ENCODE data around the gene HSPA4. TPM values are rescaled to one million over a fixed set of nuclear protein-coding genes. Genes with fewer than 3 reads are reported as not detected.

Gene HSPA4
- polyA plus RNA-seq, 12 donors: 55.1 to 102 (median 89.8) TPM; not detected in 1

GRCh38 chr5:133047404-133047803 is 4.4 kb upstream of the HSPA4 start:
- no peak for DNase-seq

DNA sequence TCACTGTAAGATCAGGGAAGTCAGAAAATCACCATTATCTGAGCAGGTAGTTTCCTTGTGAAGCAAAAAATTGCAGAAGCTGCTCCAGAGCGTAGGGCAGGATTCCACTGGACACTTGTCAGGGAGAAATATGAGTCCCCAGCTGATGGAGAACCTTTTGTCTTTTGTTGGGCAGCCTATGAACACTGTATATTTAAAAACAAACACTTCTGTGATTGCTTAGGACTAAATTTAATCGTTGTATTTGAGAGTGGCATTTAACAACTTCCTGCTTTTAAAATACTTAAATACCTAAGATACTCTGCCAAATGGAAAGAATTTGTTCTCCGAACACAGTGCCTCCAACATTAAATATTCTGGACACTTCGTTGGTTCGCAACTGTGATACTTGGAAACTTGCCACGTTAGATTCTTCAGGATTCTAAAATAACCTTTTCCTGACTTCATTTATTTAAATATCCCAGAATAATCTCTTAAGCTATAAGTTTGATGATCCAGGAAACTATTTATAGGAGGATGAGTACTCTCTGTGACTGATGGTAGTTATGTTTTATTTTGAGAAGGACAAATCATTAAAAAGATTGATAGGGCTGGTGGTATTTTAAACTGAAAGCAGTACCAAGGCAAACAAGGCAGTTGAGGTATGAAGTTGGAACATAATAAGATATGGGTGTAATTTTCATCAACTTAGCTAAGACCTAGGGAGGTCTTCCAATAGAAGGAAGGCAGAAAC is 2.7 kb upstream of the HSPA4 start:
- no peak for DNase-seq

- DNase-seq: no peak
Observed at GRCh38 chr5:133049726-133050048, 2.1 kb upstream of the HSPA4 start.

DNA sequence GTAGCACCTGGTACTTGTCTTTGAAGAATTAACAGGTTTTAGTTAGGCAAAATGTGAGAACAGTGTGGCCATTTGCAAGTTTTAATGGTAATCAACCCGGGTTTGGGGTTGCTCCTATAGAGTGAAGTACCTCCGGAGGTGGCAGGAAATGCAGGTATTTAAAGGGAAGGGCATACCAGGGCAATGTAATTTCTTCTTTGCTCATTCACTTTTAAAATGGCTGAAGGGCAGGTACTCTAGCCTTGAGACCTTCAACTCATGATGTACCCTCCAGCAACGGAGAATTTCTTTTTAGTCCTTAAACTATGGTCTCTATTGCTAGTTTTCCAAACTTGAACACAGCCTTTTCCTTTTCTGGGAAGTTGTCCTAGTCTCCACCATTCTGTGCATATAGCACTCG is 1.3 kb upstream of the HSPA4 start:
- DNase-seq: no peak

DNA sequence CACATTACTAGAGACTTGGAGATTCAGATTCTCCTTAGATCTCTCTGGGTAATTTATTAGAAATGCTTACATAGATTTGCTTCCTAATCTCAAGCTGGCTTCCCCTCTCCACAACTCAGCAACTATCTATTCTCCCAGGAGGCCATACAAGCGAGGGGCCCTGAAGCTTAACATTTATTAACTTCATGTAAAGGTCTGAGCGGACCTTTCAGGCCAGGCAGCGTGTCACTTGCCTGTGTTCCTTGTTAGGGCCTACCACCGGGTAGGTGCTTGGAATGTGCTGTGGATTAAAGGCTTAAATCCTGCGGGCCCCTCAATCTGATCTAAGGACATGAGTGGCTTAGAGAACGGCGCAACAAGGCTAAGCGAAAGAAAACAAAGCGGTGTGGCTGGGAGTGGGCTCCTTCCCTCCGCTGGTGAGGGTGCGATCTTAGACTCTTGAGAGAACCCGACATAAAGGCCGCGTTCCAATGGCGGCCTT is 712 bp upstream of the HSPA4 start:
- DNase-seq: no peak

GRCh38 chr5:133052317-133053175 is 733 bp downstream of the HSPA4 start:
- peak; percentile 47 for DNase-seq

DNA sequence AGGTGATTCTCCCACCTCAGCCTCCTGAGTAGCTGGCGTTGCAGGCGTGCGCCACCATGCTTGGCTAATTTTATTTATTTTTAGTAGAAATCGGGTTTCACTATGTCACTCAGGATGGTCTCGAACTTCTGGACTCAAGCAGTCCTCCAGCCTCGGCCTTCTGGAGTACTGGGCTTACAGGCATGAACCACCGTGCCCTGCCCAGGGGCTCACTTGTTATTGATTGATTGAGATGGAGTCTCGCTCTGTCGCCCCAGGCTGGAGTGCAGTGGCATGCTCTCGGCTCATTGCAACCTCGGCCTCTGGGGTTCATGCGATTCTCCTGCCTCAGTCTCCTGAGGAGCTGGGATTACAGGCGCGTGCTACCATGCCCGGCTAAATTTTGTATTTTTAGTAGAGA is 1.6 kb downstream of the HSPA4 start:
- DNase-seq: no peak

DNA sequence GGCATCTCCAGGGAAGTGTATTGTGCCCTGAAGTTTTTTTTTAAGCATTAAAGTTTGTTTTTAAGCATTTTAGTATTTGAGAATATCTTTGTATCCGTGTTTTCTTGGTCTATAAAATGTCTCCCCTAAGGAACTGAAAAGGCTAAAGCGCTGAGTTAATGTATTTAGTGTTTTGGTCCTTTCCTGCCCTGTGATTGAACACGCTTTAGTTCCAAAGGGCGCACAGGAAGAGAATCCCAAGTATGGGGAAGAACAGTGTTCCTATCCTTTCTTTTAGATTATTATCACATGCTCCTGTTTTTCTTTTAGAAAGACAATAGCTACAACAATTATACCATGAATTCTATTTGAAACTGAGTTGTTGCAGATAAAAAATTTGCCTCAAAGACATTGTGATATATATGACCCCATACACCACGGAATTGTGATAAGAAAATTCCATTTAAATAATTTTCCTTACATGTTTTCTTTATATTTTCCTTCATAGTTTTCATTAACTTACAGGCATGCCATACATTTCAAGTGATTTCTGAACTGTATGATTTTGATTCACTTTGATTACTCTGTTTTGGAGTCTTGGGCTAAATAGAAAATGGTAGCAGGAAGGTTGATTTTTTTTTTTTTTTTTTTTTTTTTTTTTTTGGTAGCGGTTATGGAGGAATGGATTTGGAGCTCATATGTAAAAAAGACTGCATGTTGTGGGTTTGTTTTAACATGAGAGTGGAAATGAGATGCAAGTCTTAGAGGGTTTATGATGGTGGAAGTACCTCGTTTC is 3.1 kb downstream of the HSPA4 start:
- DNase-seq: no peak

- no peak for DNase-seq
Observed at GRCh38 chr5:133056891-133057290, 5.1 kb downstream of the HSPA4 start.

DNA sequence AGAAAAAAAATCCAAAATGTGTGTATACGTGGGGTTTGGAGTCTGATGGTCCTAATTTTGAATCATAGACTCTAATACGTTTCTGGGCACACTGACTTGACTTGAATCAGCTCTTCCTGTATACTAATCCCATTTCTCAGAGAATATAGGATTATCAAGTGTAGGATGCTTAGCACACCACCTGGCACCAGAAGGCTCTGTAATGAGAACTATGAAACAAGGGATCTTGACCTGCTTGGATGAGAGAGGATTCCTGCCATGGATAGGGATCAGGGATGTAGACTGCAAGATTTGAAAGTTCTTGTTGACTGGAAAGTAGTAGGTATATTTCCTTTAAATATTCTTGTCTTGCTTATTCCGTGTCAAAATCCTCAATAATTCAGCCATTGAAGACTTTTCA is 7.8 kb downstream of the HSPA4 start:
- DNase-seq: no peak

- no peak for DNase-seq
Observed at GRCh38 chr5:133062276-133062675, 10.5 kb downstream of the HSPA4 start.

DNA sequence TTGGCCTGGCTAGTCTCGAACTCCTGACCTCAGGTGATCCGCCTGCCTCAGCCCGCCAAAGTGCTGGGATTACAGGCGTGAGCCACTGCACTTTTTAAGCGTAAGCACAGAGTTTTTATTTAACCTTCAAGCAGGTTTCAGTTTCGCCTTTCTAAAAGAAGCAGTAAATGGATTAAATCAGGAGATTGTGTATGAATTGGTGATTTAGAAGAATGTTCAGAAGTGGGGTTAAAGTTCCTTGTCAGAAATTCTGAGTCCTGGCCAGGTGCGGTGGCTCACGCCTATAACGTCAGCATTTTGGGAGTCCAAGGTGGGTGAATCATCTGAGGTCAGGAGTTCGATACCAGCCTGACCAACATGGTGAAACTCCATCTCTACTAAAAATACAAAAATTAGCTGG is 12.2 kb downstream of the HSPA4 start:
- no peak for DNase-seq

DNA sequence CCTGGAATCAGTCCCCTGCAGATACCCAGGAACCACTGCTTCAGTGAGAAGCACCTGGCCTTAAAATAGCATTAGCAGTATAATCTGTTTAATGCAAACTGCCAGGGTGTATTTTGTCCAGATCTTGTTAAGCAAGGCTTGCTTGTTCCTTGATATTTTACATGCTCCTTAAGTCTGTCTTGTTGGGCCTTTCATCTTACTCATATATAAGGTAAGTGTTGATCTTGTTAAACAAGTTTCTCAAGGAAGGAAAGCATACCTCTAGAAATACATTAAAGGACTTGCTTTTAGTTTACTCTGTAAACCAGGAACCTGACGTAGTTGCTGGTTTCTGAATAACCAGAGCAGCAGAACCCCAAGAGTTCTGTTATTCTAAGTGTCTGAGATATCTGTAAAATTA is 13.7 kb downstream of the HSPA4 start:
- no peak for DNase-seq

- no peak for DNase-seq
Observed at GRCh38 chr5:133066045-133066444, 14.2 kb downstream of the HSPA4 start.

GRCh38 chr5:133072021-133072420 is 20.2 kb downstream of the HSPA4 start:
- DNase-seq: no peak

GRCh38 chr5:133075572-133076536 is 24.0 kb downstream of the HSPA4 start:
- no peak for DNase-seq

DNA sequence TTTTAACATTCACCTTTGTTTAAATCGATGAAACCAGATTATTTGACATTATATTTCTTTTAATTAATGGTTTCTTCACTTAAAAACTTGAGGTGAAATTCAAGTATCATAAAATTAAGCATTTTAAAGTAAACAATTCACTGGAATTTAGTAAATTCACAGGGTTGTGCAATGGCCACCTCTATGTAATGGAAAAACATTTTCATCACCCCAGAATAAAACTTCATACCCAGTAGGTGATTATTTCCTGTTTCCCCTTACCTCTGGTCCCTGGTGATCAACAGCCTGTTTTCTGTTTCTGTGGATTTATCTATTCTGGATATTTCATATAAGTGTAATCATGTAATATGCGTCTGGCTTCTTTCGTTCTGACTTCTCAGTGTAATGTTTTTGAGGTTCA is 27.2 kb downstream of the HSPA4 start:
- DNase-seq: no peak

GRCh38 chr5:133081036-133081435 is 29.2 kb downstream of the HSPA4 start:
- DNase-seq: no peak

DNA sequence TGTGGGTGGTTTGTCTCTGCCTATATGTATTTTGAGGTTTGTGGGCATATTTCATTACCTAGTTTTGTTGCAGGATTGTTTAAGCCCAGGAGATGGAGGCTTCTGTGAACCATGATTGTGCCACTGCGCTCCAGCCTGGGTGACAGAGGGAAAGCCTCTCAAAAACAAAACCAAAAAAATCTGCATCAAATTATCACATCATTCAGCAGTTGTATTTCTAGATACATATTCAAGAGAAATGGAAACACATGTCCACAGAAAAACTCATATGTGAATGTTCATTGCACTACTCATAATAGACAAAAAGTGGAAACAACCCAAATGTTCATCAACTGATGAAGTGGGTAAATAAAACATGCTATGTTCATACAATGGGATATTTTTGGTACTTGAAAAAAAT is 29.9 kb downstream of the HSPA4 start:
- no peak for DNase-seq

GRCh38 chr5:133082128-133082527 is 30.3 kb downstream of the HSPA4 start:
- DNase-seq: no peak

DNA sequence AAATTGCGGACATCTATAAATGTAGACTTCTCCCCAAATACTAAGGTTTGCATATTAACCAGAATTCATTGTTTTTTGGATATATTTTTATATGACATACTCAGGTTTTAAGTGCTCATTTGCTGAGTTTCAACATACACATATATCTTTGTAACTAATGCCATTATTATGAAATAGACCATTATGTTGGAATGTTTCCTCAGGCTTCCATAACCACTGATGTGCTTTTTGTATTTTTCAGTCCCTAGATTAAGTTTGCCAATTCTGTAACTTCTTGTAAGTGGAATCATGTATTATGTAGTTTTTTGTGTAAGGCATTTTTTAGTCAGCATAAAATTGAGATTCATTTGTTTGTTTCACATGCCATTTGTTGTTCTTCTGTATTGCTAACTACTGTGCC is 32.1 kb downstream of the HSPA4 start:
- DNase-seq: no peak

Measured in muscle of arm (tissue), 12 donors.